Thoracic aorta (tissue), 2 donors: ENCODE measurements around the gene TRAF2. TPM values are rescaled to one million over a fixed set of nuclear protein-coding genes. Genes with fewer than 3 reads are reported as not detected.

ENCODE experiments used
- ATAC-seq: fragments of 150-250 bp; one replicate; pipeline ENCODE4 v1.8.0; 2017; ENCODE audit warnings: low read depth; ENCODE audit not compliant: insufficient number of reproducible peaks, low FRiP score
- DNase-seq: peaks from one replicate; pipeline ENCODE4 v3.0.0-alpha.2; 2020; ENCODE audit warnings: low spot score
- H3K27ac ChIP-seq, 2 donors: fragments of 200-600 bp; sonication (generic); 1 replicate in 1 of 2; 2 replicates in 1 of 2; pipeline ENCODE4 v1.5.1; 2016; ENCODE audit warnings: mild to moderate bottlenecking in 2 of 2, moderate library complexity in 2 of 2
- H3K27me3 ChIP-seq: fragments of 200-600 bp; sonication (generic); replicated peaks from 2 replicates; pipeline ENCODE4 v1.6.0; 2016; ENCODE audit warnings: mild to moderate bottlenecking; ENCODE audit not compliant: insufficient read depth
- H3K36me3 ChIP-seq: fragments of 200-600 bp; sonication (generic); one replicate; pipeline ENCODE4 v1.5.1; 2016
- H3K4me1 ChIP-seq, 2 donors: fragments of 200-600 bp; sonication (generic); 1 replicate in 1 of 2; 2 replicates in 1 of 2; pipeline versions ENCODE4 v1.5.1 to v1.6.0; 2016; ENCODE audit warnings: low read depth in 2 of 2, mild to moderate bottlenecking in 1 of 2; ENCODE audit not compliant: control insufficient read depth in 1 of 2
- H3K4me3 ChIP-seq: fragments of 200-600 bp; sonication (generic); 2 replicates; pipeline ENCODE4 v1.5.1; 2016; ENCODE audit warnings: mild to moderate bottlenecking
- H3K9me3 ChIP-seq: fragments of 200-600 bp; sonication (generic); 2 replicates; pipeline ENCODE4 v1.5.1; 2016
- CTCF ChIP-seq: fragments of 200-600 bp; sonication (generic); IDR thresholded peaks from one replicate; pipeline ENCODE4 v1.5.1; 2019; ENCODE audit warnings: antibody characterized with exemption
- total RNA-seq, 2 donors: library from RNA; depleted of rRNA; stranded (reverse); fragments of >200 nt; gene quantifications; one replicate each; pipeline versions ENCODE4 v1.1.0 to v1.2.3, GENCODE V29; 2016

TRAF2 gene
- total RNA-seq, 2 donors from 2014 or later, result 11.6 to 12.9 TPM

- no peak overlapping the region for H3K27ac ChIP-seq
- TF ChIP-seq CTCF, result no peak
- peaks cover 0 to 15% of the 10 kb centered on the region in 2 donors for H3K4me1 ChIP-seq
- H3K27me3 ChIP-seq, result no peaks in the 10 kb centered on the region
- no peaks in the 10 kb centered on the region for H3K9me3 ChIP-seq
- no peak for DNase-seq
- peaks cover 29% of the 10 kb centered on the region for H3K36me3 ChIP-seq
- H3K4me3 ChIP-seq, result no peak overlapping the region
- no peak for ATAC-seq
Observed at GRCh38 chr9:136937186-136938001, 51.1 kb downstream of the TRAF2 start.

GRCh38 chr9:136939431-136939995, 53.2 kb downstream of the TRAF2 start:
- TF ChIP-seq CTCF, result no peak
- DNase-seq (no peak), ATAC-seq (no peak)
- H3K4me3 ChIP-seq, result no peak overlapping the region
- no peaks in the 10 kb centered on the region for H3K27me3 ChIP-seq
- peaks cover 34% of the 10 kb centered on the region for H3K36me3 ChIP-seq
- no peaks in the 10 kb centered on the region for H3K9me3 ChIP-seq
- H3K4me1 ChIP-seq, result peaks cover 11 to 29% of the 10 kb centered on the region in 2 donors
- H3K27ac ChIP-seq, result peak overlapping the region in 1 of 2 donors; percentile 30

GRCh38 chr9:136939996-136940525, 53.7 kb downstream of the TRAF2 start:
- H3K4me3 ChIP-seq, result no peak overlapping the region
- no peak for TF ChIP-seq CTCF
- H3K4me1 ChIP-seq, result peaks cover 11 to 29% of the 10 kb centered on the region in 2 donors
- DNase-seq (no peak), ATAC-seq (peak; percentile 34)
- H3K27ac ChIP-seq, result peak overlapping the region in 1 of 2 donors; percentile 30
- no peaks in the 10 kb centered on the region for H3K27me3 ChIP-seq
- H3K9me3 ChIP-seq, result no peaks in the 10 kb centered on the region
- peaks cover 34% of the 10 kb centered on the region for H3K36me3 ChIP-seq

GRCh38 chr9:136940526-136941230, 54.4 kb downstream of the TRAF2 start:
- Histone ChIP-seq H3K27ac (no peak overlapping the region), H3K9me3 (no peaks in the 10 kb centered on the region), H3K36me3 (peaks cover 34% of the 10 kb centered on the region), H3K4me1 (peaks cover 11 to 29% of the 10 kb centered on the region in 2 donors), H3K27me3 (no peaks in the 10 kb centered on the region), H3K4me3 (no peak overlapping the region)
- no peak for TF ChIP-seq CTCF
- no peak for DNase-seq
- ATAC-seq, result no peak
